Left lung (tissue), 10 donors: ENCODE results near the gene LANCL3. TPM values are rescaled to one million over a fixed set of nuclear protein-coding genes. Genes with fewer than 3 reads are reported as not detected.

ENCODE experiments used
- ATAC-seq: fragments of 200-7000 bp; cut with Tn5 transposase; one replicate; pipeline ENCODE4 v1.9.1; 2020; ENCODE audit warnings: moderate library complexity
- DNase-seq, 4 donors: peaks; one replicate each; pipeline ENCODE4 v3.0.0-alpha.2; 2013 to 2020
- H3K27ac ChIP-seq, 2 donors: fragments of 200-600 bp; sonication (generic) in 1 of 2; one replicate each; pipeline versions ENCODE4 v1.5.0 to v1.8.0; 2020 to 2021
- H3K27me3 ChIP-seq, 2 donors: fragments of 200-600 bp; sonication (generic) in 1 of 2; one replicate each; pipeline versions ENCODE4 v1.5.0 to v1.8.0; 2020 to 2021
- H3K36me3 ChIP-seq, 2 donors: fragments of 200-600 bp; sonication (generic) in 1 of 2; one replicate each; pipeline versions ENCODE4 v1.5.0 to v1.8.0; 2020 to 2021
- H3K4me1 ChIP-seq, 2 donors: fragments of 200-600 bp; one replicate each; pipeline ENCODE4 v1.8.0; 2021
- H3K4me3 ChIP-seq, 2 donors: fragments of 200-600 bp; sonication (generic) in 1 of 2; one replicate each; pipeline versions ENCODE4 v1.5.0 to v1.8.0; 2020 to 2021; ENCODE audit warnings: mild to moderate bottlenecking in 1 of 2
- H3K9me3 ChIP-seq, 2 donors: fragments of 200-600 bp; sonication (generic) in 1 of 2; one replicate each; pipeline versions ENCODE4 v1.5.0 to v1.8.0; 2020 to 2021
- CTCF ChIP-seq, 2 donors: fragments of 200-600 bp; sonication (generic) in 1 of 2; IDR thresholded peaks; one replicate each; pipeline versions ENCODE4 v1.5.0 to v1.8.0; 2021; ENCODE audit warnings: antibody characterized with exemption in 2 of 2
- intact Hi-C, 2 donors: fragments of 100-400 bp; cut with DNase I; formaldehyde crosslinking; loops; one replicate each; pipeline versions ENCODE4 v1.11.2 to v1.14.2; 2022
- polyA plus RNA-seq, 6 donors: library from polyadenylated mRNA; unstranded; fragments of 120-200 nt; gene quantifications; one replicate each; pipeline ENCODE4 v1.2.1, GENCODE V29; 2013; ENCODE audit not compliant: insufficient read length in 6 of 6
- total RNA-seq, 2 donors: library from RNA; stranded (reverse); fragmentation: NEBNext Ultra II Directional; extraction: Animal tissue kit (Norgen Biotek cat#: 25700); gene quantifications; one replicate each; pipeline ENCODE4 v1.2.1, GENCODE V29; 2021
- donor health status: DM: no; HTN: yes; CAD: no.
- donor health status: DM: no; HTN: no; CAD: no.

The LANCL3 gene
- total and polyA plus RNA-seq, 8 donors = 0.76 to 4.3 (median 3.4) TPM

- no peaks in the 10 kb centered on the region for H3K36me3 ChIP-seq
These were observed 32.5 kb downstream of the LANCL3 start for GRCh38 chrX:37603938-37604409.

GRCh38 chrX:37607243-37607642 lies 35.8 kb downstream of the LANCL3 start:
- ATAC-seq = no peak
- Histone ChIP-seq H3K27ac (no peak overlapping the region), H3K9me3 (no peaks in the 10 kb centered on the region), H3K27me3 (no peaks in the 10 kb centered on the region), H3K4me3 (no peak overlapping the region), H3K36me3 (no peaks in the 10 kb centered on the region), H3K4me1 (no peaks in the 10 kb centered on the region)
- TF ChIP-seq CTCF (IDR thresholded peaks at IDR 0.05) = no peak
- no peak for DNase-seq
- intact Hi-C loops = no loop called here

More at GRCh38 chrX:37603938-37604409, 32.5 kb downstream of the LANCL3 start:
- ATAC-seq = peak; percentile 19
- intact Hi-C loops = no loop called here
- Histone ChIP-seq H3K4me3 (no peak overlapping the region), H3K27ac (no peak overlapping the region), H3K9me3 (no peaks in the 10 kb centered on the region), H3K4me1 (no peaks in the 10 kb centered on the region), H3K27me3 (no peaks in the 10 kb centered on the region)
- no peak for TF ChIP-seq CTCF (IDR thresholded peaks at IDR 0.05)
- peak in 1 of 4 donors; percentile 5 for DNase-seq

- no peak for TF ChIP-seq CTCF (IDR thresholded peaks at IDR 0.05)
- Histone ChIP-seq H3K36me3 (no peaks in the 10 kb centered on the region), H3K9me3 (no peaks in the 10 kb centered on the region), H3K4me1 (no peaks in the 10 kb centered on the region), H3K27ac (no peak overlapping the region), H3K4me3 (no peak overlapping the region), H3K27me3 (no peaks in the 10 kb centered on the region)
- intact Hi-C loops = no loop called here
- ATAC-seq (no peak), DNase-seq (no peak)
These were observed 36.7 kb downstream of the LANCL3 start for GRCh38 chrX:37608156-37608555.

- H3K36me3 ChIP-seq = no peaks in the 10 kb centered on the region
- no peaks in the 10 kb centered on the region for H3K4me1 ChIP-seq
- TF ChIP-seq CTCF (IDR thresholded peaks at IDR 0.05) = no peak
- DNase-seq = no peak
- intact Hi-C loops = no loop called here
- H3K9me3 ChIP-seq = no peaks in the 10 kb centered on the region
- H3K27ac ChIP-seq = no peak overlapping the region
- H3K27me3 ChIP-seq = no peaks in the 10 kb centered on the region
- no peak for ATAC-seq
- no peak overlapping the region for H3K4me3 ChIP-seq
These were observed 38.3 kb downstream of the LANCL3 start for GRCh38 chrX:37609727-37610126.

GRCh38 chrX:37613933-37614332 lies 42.5 kb downstream of the LANCL3 start:
- Histone ChIP-seq H3K4me3 (no peak overlapping the region), H3K27me3 (no peaks in the 10 kb centered on the region), H3K27ac (no peak overlapping the region), H3K36me3 (no peaks in the 10 kb centered on the region), H3K9me3 (no peaks in the 10 kb centered on the region), H3K4me1 (no peaks in the 10 kb centered on the region)
- intact Hi-C loops = no loop called here
- DNase-seq (no peak), ATAC-seq (no peak)
- no peak for TF ChIP-seq CTCF (IDR thresholded peaks at IDR 0.05)
